Neural progenitor cell (in vitro differentiated cells): ENCODE results near the gene PRSS50. TPM values are rescaled to one million over a fixed set of nuclear protein-coding genes. Genes with fewer than 3 reads are reported as not detected.
"Not testable (repeated sequence)": the region's sequence is repeated elsewhere in the genome, so short reads cannot be mapped to it uniquely, and the experiment has no call there.

Experiments
- DNase-seq: peaks from one replicate; pipeline ENCODE4 v3.0.0-alpha.2; 2016; ENCODE audit warnings: low spot score
- H2AFZ ChIP-seq: fragments of 200-600 bp; sonication (generic); replicated peaks from 2 replicates; pipeline ENCODE4 v1.6.1; 2016; ENCODE audit warnings: antibody characterized with exemption
- H3F3A ChIP-seq: fragments of 200-600 bp; sonication (generic); 2 replicates; pipeline ENCODE4 v1.6.1; 2016; ENCODE audit warnings: antibody characterized with exemption, low read depth
- H3K27ac ChIP-seq: fragments of 200-600 bp; sonication (generic); 2 replicates; pipeline ENCODE4 v1.5.1; 2016; ENCODE audit warnings: mild to moderate bottlenecking
- H3K27me3 ChIP-seq: fragments of 200-600 bp; sonication (generic); 2 replicates; pipeline ENCODE4 v1.6.1; 2016; ENCODE audit warnings: mild to moderate bottlenecking, moderate library complexity
- H3K36me3 ChIP-seq: fragments of 200-600 bp; sonication (generic); 2 replicates; pipeline ENCODE4 v1.5.1; 2016
- H3K4me1 ChIP-seq: fragments of 200-600 bp; sonication (generic); 2 replicates; pipeline ENCODE4 v1.6.1; 2016; ENCODE audit warnings: mixed run types
- H3K4me2 ChIP-seq: fragments of 200-600 bp; sonication (generic); 2 replicates; pipeline ENCODE4 v1.6.1; 2016
- H3K4me3 ChIP-seq: fragments of 200-600 bp; sonication (generic); 2 replicates; pipeline ENCODE4 v1.5.1; 2016
- H3K79me2 ChIP-seq: fragments of 200-600 bp; sonication (generic); 2 replicates; pipeline ENCODE4 v1.6.1; 2016; ENCODE audit warnings: low read depth
- H3K9ac ChIP-seq: fragments of 200-600 bp; sonication (generic); 2 replicates; pipeline ENCODE4 v1.6.1; 2016
- H3K9me3 ChIP-seq: fragments of 200-600 bp; sonication (generic); 2 replicates; pipeline ENCODE4 v1.5.1; 2016; ENCODE audit warnings: low read depth
- H4K20me1 ChIP-seq: fragments of 200-600 bp; sonication (generic); 2 replicates; pipeline ENCODE4 v1.6.1; 2016; ENCODE audit warnings: low read depth
- H3K27ac Mint-ChIP-seq: 3 replicates; pipeline ENCODE4 v1.8.0; 2021; ENCODE audit warnings: mixed read lengths
- H3K27me3 Mint-ChIP-seq: 2 replicates; pipeline ENCODE4 v1.8.0; 2022; ENCODE audit warnings: low read depth, mild to moderate bottlenecking, inconsistent platforms, moderate library complexity, mixed read lengths; ENCODE audit not compliant: insufficient read depth
- H3K36me3 Mint-ChIP-seq: 3 replicates; pipeline ENCODE4 v1.8.0; 2021; ENCODE audit warnings: mixed read lengths
- H3K4me1 Mint-ChIP-seq: 3 replicates; pipeline ENCODE4 v1.8.0; 2021; ENCODE audit warnings: mixed read lengths
- H3K4me3 Mint-ChIP-seq: 3 replicates; pipeline ENCODE4 v1.8.0; 2021; ENCODE audit warnings: mild to moderate bottlenecking, moderate library complexity, mixed read lengths
- H3K9me3 Mint-ChIP-seq: 3 replicates; pipeline ENCODE4 v1.8.0; 2020; ENCODE audit warnings: mixed read lengths
- CTCF ChIP-seq: fragments of 200-600 bp; sonication (generic); IDR thresholded peaks from 2 replicates; pipeline ENCODE4 v1.5.1; 2017; ENCODE audit warnings: antibody characterized with exemption, mild to moderate bottlenecking
- EZH2 ChIP-seq: fragments of 200-600 bp; sonication (generic); IDR thresholded peaks from 2 replicates; pipeline ENCODE4 v1.6.1; 2017; ENCODE audit warnings: antibody characterized with exemption, mild to moderate bottlenecking, moderate library complexity
- EZH2phosphoT487 ChIP-seq: fragments of 200-600 bp; sonication (generic); IDR thresholded peaks from 2 replicates; pipeline ENCODE4 v1.6.1; 2017; ENCODE audit warnings: antibody characterized with exemption
- total RNA-seq: library from RNA; depleted of rRNA; stranded (reverse); fragments of >200 nt; gene quantifications from 2 replicates; pipeline ENCODE4 v1.2.3, GENCODE V29; 2015; ENCODE audit warnings: low replicate concordance

PRSS50 gene
- total RNA-seq, 1 donor from 2014 or later = 0.28 TPM

DNA sequence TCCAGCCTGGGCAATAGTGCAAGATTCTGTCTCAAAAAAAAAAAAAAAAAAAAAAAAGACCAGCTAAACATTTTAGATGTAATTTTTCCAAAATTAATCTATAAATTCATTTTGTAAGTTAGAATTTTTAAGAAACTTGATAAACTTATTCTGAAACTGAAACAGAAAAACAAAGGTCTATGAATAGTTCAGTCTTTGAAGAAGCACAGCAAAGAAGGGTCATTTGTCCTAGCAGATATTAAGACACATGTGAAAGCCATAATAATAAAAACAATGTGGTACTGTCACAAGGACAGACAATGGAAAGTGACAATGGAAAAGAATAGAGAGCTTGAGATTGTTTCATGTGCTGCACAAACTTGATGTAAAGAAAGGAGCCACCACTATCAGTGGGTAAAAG lies 29.0 kb upstream of the PRSS50 start:
- no peak overlapping the region for H2AFZ ChIP-seq
- no peaks in the 10 kb centered on the region for H3K4me1 ChIP-seq
- no peaks in the 10 kb centered on the region for H3K79me2 ChIP-seq
- H3K9me3 Mint-ChIP-seq = no peaks in the 10 kb centered on the region
- H3K4me3 Mint-ChIP-seq = no peak overlapping the region
- TF ChIP-seq EZH2phosphoT487 (no peak), CTCF (no peak), EZH2 (no peak)
- no peaks in the 10 kb centered on the region for H3K36me3 ChIP-seq
- no peaks in the 10 kb centered on the region for H3K9me3 ChIP-seq
- DNase-seq = no peak
- no peaks in the 10 kb centered on the region for H3K36me3 Mint-ChIP-seq
- no peak overlapping the region for H3K27ac Mint-ChIP-seq
- no peak overlapping the region for H3K9ac ChIP-seq
- H4K20me1 ChIP-seq = no peaks in the 10 kb centered on the region
- H3K4me2 ChIP-seq = no peak overlapping the region
- peaks cover 7% of the 10 kb centered on the region for H3K4me1 Mint-ChIP-seq
- H3K4me3 ChIP-seq = no peak overlapping the region
- H3F3A ChIP-seq = no peaks in the 10 kb centered on the region
- peaks cover 8% of the 10 kb centered on the region for H3K27me3 Mint-ChIP-seq
- no peaks in the 10 kb centered on the region for H3K27me3 ChIP-seq
- no peak overlapping the region for H3K27ac ChIP-seq

DNA sequence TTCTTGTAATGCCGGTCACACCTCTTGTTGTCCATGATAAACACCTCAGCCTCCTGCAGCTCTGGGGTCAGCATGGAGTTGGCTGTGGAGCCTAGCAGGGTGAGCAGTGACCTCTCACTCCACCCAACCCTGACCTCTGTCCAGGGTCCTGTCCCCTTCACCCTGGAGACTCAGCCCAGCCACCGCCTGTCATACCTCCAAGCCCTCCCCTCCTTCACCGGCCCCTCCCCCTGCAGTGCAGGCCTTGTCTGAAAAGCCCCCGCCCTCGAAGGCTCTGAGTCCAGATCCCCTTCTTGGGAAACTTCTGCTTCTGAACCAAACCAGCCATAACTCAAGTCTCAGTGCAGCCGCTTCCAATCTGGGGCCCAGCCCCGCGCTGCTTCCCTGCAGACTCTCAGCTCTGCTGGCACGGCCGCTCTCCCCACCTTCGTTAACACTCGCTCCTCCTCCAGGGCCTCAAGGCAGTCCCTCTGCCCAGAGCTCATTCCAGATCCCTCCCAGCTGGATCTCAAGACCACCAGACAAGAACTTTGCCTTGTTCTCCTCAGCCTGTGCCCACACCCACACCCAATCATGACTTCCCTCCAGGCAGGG lies 25.4 kb upstream of the PRSS50 start:
- H3K4me1 Mint-ChIP-seq = peaks cover 7% of the 10 kb centered on the region
- peak; percentile 20 for DNase-seq
- H3K4me3 ChIP-seq = no peak overlapping the region
- no peaks in the 10 kb centered on the region for H3K9me3 ChIP-seq
- H3K36me3 Mint-ChIP-seq = no peaks in the 10 kb centered on the region
- H3K27ac ChIP-seq = no peak overlapping the region
- H3K79me2 ChIP-seq = no peaks in the 10 kb centered on the region
- H3K9me3 Mint-ChIP-seq = no peaks in the 10 kb centered on the region
- H3K9ac ChIP-seq = no peak overlapping the region
- H2AFZ ChIP-seq = no peak overlapping the region
- H3K27me3 Mint-ChIP-seq = peaks cover 5% of the 10 kb centered on the region
- H3K4me2 ChIP-seq = no peak overlapping the region
- no peaks in the 10 kb centered on the region for H3F3A ChIP-seq
- TF ChIP-seq CTCF = no peak
- TF ChIP-seq EZH2 = no peak
- TF ChIP-seq EZH2phosphoT487 = no peak
- no peaks in the 10 kb centered on the region for H3K36me3 ChIP-seq
- no peaks in the 10 kb centered on the region for H4K20me1 ChIP-seq
- H3K4me1 ChIP-seq = no peaks in the 10 kb centered on the region
- peak overlapping the region; percentile 47 for H3K4me3 Mint-ChIP-seq
- peak overlapping the region; percentile 33 for H3K27ac Mint-ChIP-seq
- no peaks in the 10 kb centered on the region for H3K27me3 ChIP-seq

DNA sequence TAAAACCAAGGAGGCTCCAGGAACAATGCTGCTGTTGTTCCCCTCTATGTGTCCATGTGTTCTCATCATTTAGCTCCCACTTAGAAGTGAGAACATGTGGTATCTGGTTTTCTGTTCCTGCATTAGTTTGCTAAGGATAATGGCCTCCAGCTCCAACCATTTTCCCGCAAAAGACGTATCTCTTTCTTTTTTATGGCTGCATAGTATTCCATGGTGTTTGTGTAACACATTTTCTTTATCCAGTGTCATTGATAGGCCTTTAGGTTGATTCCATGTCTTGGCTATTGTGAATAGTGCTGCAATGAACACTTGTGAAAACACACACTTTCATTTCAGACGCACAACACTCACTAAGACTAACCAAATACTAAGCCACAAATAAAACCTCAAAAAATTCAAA lies 21.9 kb upstream of the PRSS50 start:
- not testable (repeated sequence) for H3K4me2 ChIP-seq, H3K36me3 ChIP-seq, H3K9me3 Mint-ChIP-seq, H3K4me1 Mint-ChIP-seq, H4K20me1 ChIP-seq, H3K36me3 Mint-ChIP-seq, H3K9me3 ChIP-seq, H2AFZ ChIP-seq, H3K27me3 Mint-ChIP-seq, H3K27ac Mint-ChIP-seq, DNase-seq, H3K27me3 ChIP-seq, H3K79me2 ChIP-seq, H3K9ac ChIP-seq, H3K4me3 Mint-ChIP-seq, H3K4me1 ChIP-seq, H3K4me3 ChIP-seq, H3F3A ChIP-seq, H3K27ac ChIP-seq

DNA sequence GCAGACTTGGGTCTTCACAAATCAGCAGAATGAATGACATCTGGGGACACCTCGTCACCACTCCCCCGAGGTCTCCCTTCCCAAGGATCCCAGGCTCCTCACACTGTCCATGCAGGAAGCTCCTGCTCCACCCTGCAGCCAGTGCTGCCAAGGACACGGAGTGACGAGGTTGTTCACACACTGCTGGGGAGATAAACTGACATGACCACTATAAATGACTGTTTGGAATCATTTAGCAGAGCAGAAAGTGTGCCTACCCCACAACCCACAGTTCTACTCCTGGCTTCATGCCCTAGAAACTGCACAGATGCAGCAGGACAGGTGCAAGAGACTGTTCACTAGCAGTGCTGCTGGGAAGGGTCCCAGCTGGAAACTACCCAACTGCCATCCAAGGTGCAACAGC lies 19.7 kb upstream of the PRSS50 start:
- no peak overlapping the region for H3K4me3 Mint-ChIP-seq
- H3K9me3 Mint-ChIP-seq = no peaks in the 10 kb centered on the region
- H3K27me3 Mint-ChIP-seq = peaks cover 2% of the 10 kb centered on the region

More for the DNA sequence above, 19.7 kb upstream of the PRSS50 start:
- Histone ChIP-seq H3K4me1 (no peaks in the 10 kb centered on the region), H3K9ac (no peak overlapping the region), H3K36me3 (no peaks in the 10 kb centered on the region), H3K27ac (no peak overlapping the region), H4K20me1 (no peaks in the 10 kb centered on the region), H3K79me2 (no peaks in the 10 kb centered on the region), H3K9me3 (no peaks in the 10 kb centered on the region), H3F3A (no peaks in the 10 kb centered on the region), H2AFZ (no peak overlapping the region), H3K27me3 (no peaks in the 10 kb centered on the region), H3K4me3 (no peak overlapping the region), H3K4me2 (no peak overlapping the region)
- Mint-ChIP-seq H3K36me3 (no peaks in the 10 kb centered on the region), H3K27ac (no peak overlapping the region), H3K4me1 (no peaks in the 10 kb centered on the region)
- no peak for DNase-seq
- no peak for TF ChIP-seq EZH2phosphoT487
- no peak for TF ChIP-seq EZH2
- no peak for TF ChIP-seq CTCF
